Activated T-helper 17 cell treated with anti-CD3 and anti-CD28 coated beads, Interleukin-2, amount 50 U/mL, for 72 hours (primary cell): ENCODE measurements around the gene UGT2B7. TPM values are rescaled to one million over a fixed set of nuclear protein-coding genes. Genes with fewer than 3 reads are reported as not detected.
"Not testable (repeated sequence)": the region's sequence is repeated elsewhere in the genome, so short reads cannot be mapped to it uniquely, and the experiment has no call there.

Source experiments
- ATAC-seq: fragments of 150-1000 bp; cut with Tn5 transposase; replicated peaks from 2 replicates; pipeline ENCODE4 v1.10.0; 2021; ENCODE audit warnings: mild to moderate bottlenecking, moderate library complexity
- H3K27ac Mint-ChIP-seq: one replicate; pipeline ENCODE4 v1.8.0; 2022; ENCODE audit warnings: mixed read lengths
- H3K27me3 Mint-ChIP-seq: one replicate; pipeline ENCODE4 v1.8.0; 2022; ENCODE audit warnings: mixed read lengths
- H3K36me3 Mint-ChIP-seq: one replicate; pipeline ENCODE4 v1.8.0; 2022; ENCODE audit warnings: low read depth, mild to moderate bottlenecking, mixed read lengths
- H3K4me1 Mint-ChIP-seq: one replicate; pipeline ENCODE4 v1.8.0; 2022; ENCODE audit warnings: mixed read lengths
- H3K4me3 Mint-ChIP-seq: one replicate; pipeline ENCODE4 v1.8.0; 2022; ENCODE audit warnings: mild to moderate bottlenecking, mixed read lengths
- H3K9me3 Mint-ChIP-seq: one replicate; pipeline ENCODE4 v1.8.0; 2022; ENCODE audit warnings: mixed read lengths
- total RNA-seq, 2 donors: library from RNA; stranded (reverse); gene quantifications; one replicate each; pipeline ENCODE4 v1.2.3, GENCODE V29; 2022

UGT2B7 gene
- total RNA-seq, 2 donors from 2014 or later: not detected

GRCh38 chr4:69099910-69100309, 3.6 kb downstream of the UGT2B7 start:
- no peaks in the 10 kb centered on the region for H3K36me3 Mint-ChIP-seq
- ATAC-seq: no peak
- H3K4me3 Mint-ChIP-seq: no peak overlapping the region

GRCh38 chr4:69102668-69103067, 6.4 kb downstream of the UGT2B7 start:
- not testable (repeated sequence) for H3K36me3 Mint-ChIP-seq, H3K4me1 Mint-ChIP-seq, H3K9me3 Mint-ChIP-seq, H3K4me3 Mint-ChIP-seq, ATAC-seq, H3K27ac Mint-ChIP-seq, H3K27me3 Mint-ChIP-seq

More at GRCh38 chr4:69099910-69100309, 3.6 kb downstream of the UGT2B7 start:
- Mint-ChIP-seq H3K9me3 (no peaks in the 10 kb centered on the region), H3K27ac (no peak overlapping the region), H3K4me1 (no peaks in the 10 kb centered on the region), H3K27me3 (no peaks in the 10 kb centered on the region)

GRCh38 chr4:69104719-69105275, 8.5 kb downstream of the UGT2B7 start:
- H3K4me1 Mint-ChIP-seq: no peaks in the 10 kb centered on the region
- H3K4me3 Mint-ChIP-seq: no peak overlapping the region
- no peak overlapping the region for H3K27ac Mint-ChIP-seq
- no peaks in the 10 kb centered on the region for H3K27me3 Mint-ChIP-seq
- ATAC-seq: no peak
- no peaks in the 10 kb centered on the region for H3K36me3 Mint-ChIP-seq
- H3K9me3 Mint-ChIP-seq: no peaks in the 10 kb centered on the region

GRCh38 chr4:69115151-69115850, 19.0 kb downstream of the UGT2B7 start:
- not testable (repeated sequence) for H3K27me3 Mint-ChIP-seq, H3K9me3 Mint-ChIP-seq, H3K36me3 Mint-ChIP-seq, H3K4me3 Mint-ChIP-seq, H3K4me1 Mint-ChIP-seq, H3K27ac Mint-ChIP-seq, ATAC-seq

GRCh38 chr4:69115851-69116213, 19.6 kb downstream of the UGT2B7 start:
- Mint-ChIP-seq H3K27me3 (no peaks in the 10 kb centered on the region), H3K36me3 (no peaks in the 10 kb centered on the region), H3K9me3 (no peaks in the 10 kb centered on the region), H3K27ac (no peak overlapping the region), H3K4me3 (no peak overlapping the region), H3K4me1 (no peaks in the 10 kb centered on the region)
- ATAC-seq: no peak

- Mint-ChIP-seq H3K27ac (no peak overlapping the region), H3K36me3 (no peaks in the 10 kb centered on the region), H3K9me3 (no peaks in the 10 kb centered on the region), H3K4me1 (no peaks in the 10 kb centered on the region), H3K27me3 (no peaks in the 10 kb centered on the region), H3K4me3 (no peak overlapping the region)
- ATAC-seq: no peak
These were observed 20.5 kb downstream of the UGT2B7 start for GRCh38 chr4:69116645-69117321.

GRCh38 chr4:69120870-69121269, 24.6 kb downstream of the UGT2B7 start:
- Mint-ChIP-seq H3K4me1 (no peaks in the 10 kb centered on the region), H3K36me3 (no peaks in the 10 kb centered on the region), H3K4me3 (no peak overlapping the region), H3K9me3 (no peaks in the 10 kb centered on the region), H3K27ac (no peak overlapping the region), H3K27me3 (no peaks in the 10 kb centered on the region)
- no peak for ATAC-seq

- no peaks in the 10 kb centered on the region for H3K27me3 Mint-ChIP-seq
- H3K4me3 Mint-ChIP-seq: no peak overlapping the region
- no peak for ATAC-seq
- H3K27ac Mint-ChIP-seq: no peak overlapping the region
- H3K36me3 Mint-ChIP-seq: no peaks in the 10 kb centered on the region
- H3K9me3 Mint-ChIP-seq: no peaks in the 10 kb centered on the region
- H3K4me1 Mint-ChIP-seq: no peaks in the 10 kb centered on the region
These were observed 26.2 kb downstream of the UGT2B7 start for GRCh38 chr4:69122476-69122875.

GRCh38 chr4:69124941-69125340, 28.7 kb downstream of the UGT2B7 start:
- H3K4me1 Mint-ChIP-seq: no peaks in the 10 kb centered on the region
- H3K36me3 Mint-ChIP-seq: no peaks in the 10 kb centered on the region
- H3K4me3 Mint-ChIP-seq: no peak overlapping the region
- ATAC-seq: no peak
- H3K27me3 Mint-ChIP-seq: no peaks in the 10 kb centered on the region
- H3K27ac Mint-ChIP-seq: no peak overlapping the region
- no peaks in the 10 kb centered on the region for H3K9me3 Mint-ChIP-seq

GRCh38 chr4:69126024-69126423, 29.8 kb downstream of the UGT2B7 start:
- Mint-ChIP-seq H3K27ac (no peak overlapping the region), H3K4me3 (no peak overlapping the region), H3K9me3 (no peaks in the 10 kb centered on the region), H3K27me3 (no peaks in the 10 kb centered on the region), H3K4me1 (no peaks in the 10 kb centered on the region), H3K36me3 (no peaks in the 10 kb centered on the region)
- ATAC-seq: no peak

- H3K9me3 Mint-ChIP-seq: no peaks in the 10 kb centered on the region
- H3K27me3 Mint-ChIP-seq: no peaks in the 10 kb centered on the region
- no peaks in the 10 kb centered on the region for H3K36me3 Mint-ChIP-seq
- no peaks in the 10 kb centered on the region for H3K4me1 Mint-ChIP-seq
- no peak overlapping the region for H3K4me3 Mint-ChIP-seq
- ATAC-seq: no peak
- no peak overlapping the region for H3K27ac Mint-ChIP-seq
These were observed 37.7 kb downstream of the UGT2B7 start for GRCh38 chr4:69133993-69134392.

GRCh38 chr4:69134471-69134870, 38.2 kb downstream of the UGT2B7 start:
- no peak for ATAC-seq
- Mint-ChIP-seq H3K27me3 (no peaks in the 10 kb centered on the region), H3K27ac (no peak overlapping the region)

GRCh38 chr4:69141320-69141719, 45.0 kb downstream of the UGT2B7 start:
- Mint-ChIP-seq H3K27ac (no peak overlapping the region), H3K4me1 (no peaks in the 10 kb centered on the region), H3K4me3 (no peak overlapping the region), H3K27me3 (no peaks in the 10 kb centered on the region), H3K36me3 (no peaks in the 10 kb centered on the region), H3K9me3 (no peaks in the 10 kb centered on the region)
- ATAC-seq: no peak

More at GRCh38 chr4:69134471-69134870, 38.2 kb downstream of the UGT2B7 start:
- Mint-ChIP-seq H3K9me3 (no peaks in the 10 kb centered on the region), H3K36me3 (no peaks in the 10 kb centered on the region), H3K4me3 (no peak overlapping the region), H3K4me1 (no peaks in the 10 kb centered on the region)

GRCh38 chr4:69147334-69147733, 51.1 kb downstream of the UGT2B7 start:
- no peak overlapping the region for H3K27ac Mint-ChIP-seq
- H3K36me3 Mint-ChIP-seq: no peaks in the 10 kb centered on the region
- H3K4me3 Mint-ChIP-seq: no peak overlapping the region
- no peaks in the 10 kb centered on the region for H3K4me1 Mint-ChIP-seq
- no peaks in the 10 kb centered on the region for H3K9me3 Mint-ChIP-seq
- no peak for ATAC-seq
- peaks cover 4% of the 10 kb centered on the region for H3K27me3 Mint-ChIP-seq

GRCh38 chr4:69154021-69154420, 57.7 kb downstream of the UGT2B7 start:
- Mint-ChIP-seq H3K4me1 (no peaks in the 10 kb centered on the region), H3K27me3 (peaks cover 4% of the 10 kb centered on the region), H3K9me3 (no peaks in the 10 kb centered on the region), H3K27ac (no peak overlapping the region), H3K36me3 (no peaks in the 10 kb centered on the region), H3K4me3 (no peak overlapping the region)
- no peak for ATAC-seq
